ENCODE measurements around the gene TBC1D3B. TPM values are rescaled to one million over a fixed set of nuclear protein-coding genes. Genes with fewer than 3 reads are reported as not detected.

TBC1D3B gene
- total and polyA plus RNA-seq, 10 of the 15 experiments (the other 5 are each of a cell fraction or from before 2014, with no cell fraction given) = 0.67 to 8.5 (median 1.7) TPM; not detected in 2

- TF ChIP-seq SMAD5 (IDR thresholded peaks at IDR 0.05; ENCODE audit: low read depth) = no peak
- no peak for TF ChIP-seq E4F1 (IDR thresholded peaks at IDR 0.05; ENCODE audit: borderline replicate concordance, partially characterized antibody)
- TF ChIP-seq DPF2 (IDR thresholded peaks at IDR 0.05) = no peak
- TF ChIP-seq NFIC (IDR thresholded peaks at IDR 0.05; ENCODE audit: low read depth, low read length) = no peak
- no peak for TF ChIP-seq TARDBP (IDR thresholded peaks at IDR 0.05; ENCODE audit: borderline replicate concordance)
- intact Hi-C loops (cut with micrococcal nuclease; ENCODE audit: unreplicated experiment) = loop anchor here (5.0 kb wide), 1 partner anchor 37 kb away; the partner anchor contains the start of gene CCL3
- in situ Hi-C loops (cut with MboI) = loop anchor here (25.0 kb wide), 1 partner anchor 358 kb away; the partner anchor contains the start of gene ZNHIT3
- POLR2A ChIA-PET = interaction anchor here (1.1 to 4.4 kb wide), 2 partner anchors 12 to 56 kb away, joined by 3 to 16 read pairs; no protein-coding TSS in a partner anchor
- H3K9me3 ChIP-seq (replicated peaks; ENCODE audit: control insufficient read depth, insufficient read depth, low read length) = peaks cover 18% of the 10 kb centered on the region
- H3K27me3 ChIP-seq (replicated peaks in 1 of 2; ENCODE audit: control insufficient read depth in 2 of 2, insufficient read depth in 2 of 2, low read length in 1 of 2) = no peaks in the 10 kb centered on the region
- no peak for FAIRE-seq
- H3K27ac ChIP-seq (ENCODE audit: control insufficient read depth, insufficient read depth) = no peak overlapping the region
- H3K79me2 ChIP-seq (ENCODE audit: control insufficient read depth, insufficient read depth, low read length) = no peaks in the 10 kb centered on the region
- no peak overlapping the region for H2AFZ ChIP-seq (ENCODE audit: control insufficient read depth, low read depth, low read length)
- no peak overlapping the region for H3K9ac ChIP-seq (ENCODE audit: control insufficient read depth, insufficient read depth, low read length)
- DNase-seq (ENCODE audit: low read depth, low spot score) = no peak
- RAD21 ChIA-PET (ENCODE audit: unreplicated experiment) = interaction anchor here (1.4 to 4.5 kb wide), 3 partner anchors 11 to 40 kb away, joined by 4 to 28 read pairs (median 11); partner anchors contain the start of gene CCL3
- no peak overlapping the region for H3K4me2 ChIP-seq (ENCODE audit: control insufficient read depth, insufficient read depth)
- H3K36me3 ChIP-seq (ENCODE audit: control insufficient read depth in 2 of 2, insufficient read depth in 2 of 2, low read length in 1 of 2) = no peaks in the 10 kb centered on the region
- ATAC-seq = no peak
- WGBS (ENCODE audit: insufficient coverage, insufficient replicate concordance, low lambda C conversion rate, missing lambda C conversion rate) = 47% methylated on average over 1 of the region's 1 CpG
- peaks cover 34% of the 10 kb centered on the region for H3K4me1 ChIP-seq (ENCODE audit: control insufficient read depth, insufficient read depth, low read length)
- CTCF ChIA-PET = interaction anchor here (1.0 to 2.7 kb wide), 7 partner anchors 11 to 354 kb away, joined by 3 to 13 read pairs (median 6); no protein-coding TSS in a partner anchor
- H3K4me3 ChIP-seq = no peak overlapping the region
- H4K20me1 ChIP-seq (ENCODE audit: control insufficient read depth, insufficient read depth) = no peaks in the 10 kb centered on the region
- no TSS peak for BruUV-seq (replicated peaks)
- SMC1A ChIA-PET (ENCODE audit: uncharacterized antibody, unreplicated experiment) = interaction anchor here (1.0 to 11.5 kb wide), 9 partner anchors 9 to 356 kb away, joined by 3 to 128 read pairs (median 4); partner anchors contain the start of gene CCL3
Measured at GRCh38 chr17:36129616-36130015, 46.8 kb downstream of the TBC1D3B start.
